SIG-M5 (cell line): Measurements from ENCODE around the gene NGEF.

Experiments used
- DNase-seq: peaks from one replicate; lab custom pipeline; 2025; lab: John Stamatoyannopoulos, UW

Gene NGEF

DNA sequence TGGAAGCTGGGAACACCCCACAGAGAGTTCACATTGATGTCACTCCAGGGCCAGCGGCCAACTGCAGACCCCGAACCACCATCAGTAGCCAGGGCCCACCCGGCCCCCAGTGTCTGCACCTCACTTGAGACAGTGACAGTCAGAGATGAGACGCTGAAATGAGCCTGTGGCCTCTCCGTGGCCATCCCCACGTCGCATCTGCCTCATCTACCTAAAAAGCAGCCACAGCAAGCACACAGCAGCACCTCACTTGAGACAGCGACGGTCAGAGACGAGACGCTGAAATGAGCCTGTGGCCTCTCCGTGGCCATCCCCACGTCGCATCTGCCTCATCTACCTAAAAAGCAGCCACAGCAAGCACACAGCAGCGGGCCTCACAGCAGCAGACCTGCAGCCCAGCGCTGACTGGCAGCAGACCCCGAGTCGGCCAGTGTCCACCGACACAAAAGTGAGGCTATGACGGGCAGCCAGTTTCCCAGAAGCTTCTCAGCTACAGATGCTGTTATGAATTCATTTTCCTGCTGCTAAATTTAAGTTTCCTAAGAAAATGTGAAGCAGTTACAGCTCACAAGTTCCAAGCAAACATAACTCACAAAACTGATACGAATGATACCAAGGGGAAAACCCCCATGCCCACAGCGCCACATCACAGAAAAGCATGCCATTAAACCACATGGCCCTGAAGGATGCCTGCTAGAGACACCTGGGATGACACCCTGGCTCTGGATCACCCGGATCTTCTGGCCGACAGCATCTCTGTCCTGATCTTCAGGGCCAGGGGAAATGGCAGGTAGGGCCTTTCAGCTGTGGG, 115.3 kb downstream of the NGEF start:
- no peak for DNase-seq

DNA sequence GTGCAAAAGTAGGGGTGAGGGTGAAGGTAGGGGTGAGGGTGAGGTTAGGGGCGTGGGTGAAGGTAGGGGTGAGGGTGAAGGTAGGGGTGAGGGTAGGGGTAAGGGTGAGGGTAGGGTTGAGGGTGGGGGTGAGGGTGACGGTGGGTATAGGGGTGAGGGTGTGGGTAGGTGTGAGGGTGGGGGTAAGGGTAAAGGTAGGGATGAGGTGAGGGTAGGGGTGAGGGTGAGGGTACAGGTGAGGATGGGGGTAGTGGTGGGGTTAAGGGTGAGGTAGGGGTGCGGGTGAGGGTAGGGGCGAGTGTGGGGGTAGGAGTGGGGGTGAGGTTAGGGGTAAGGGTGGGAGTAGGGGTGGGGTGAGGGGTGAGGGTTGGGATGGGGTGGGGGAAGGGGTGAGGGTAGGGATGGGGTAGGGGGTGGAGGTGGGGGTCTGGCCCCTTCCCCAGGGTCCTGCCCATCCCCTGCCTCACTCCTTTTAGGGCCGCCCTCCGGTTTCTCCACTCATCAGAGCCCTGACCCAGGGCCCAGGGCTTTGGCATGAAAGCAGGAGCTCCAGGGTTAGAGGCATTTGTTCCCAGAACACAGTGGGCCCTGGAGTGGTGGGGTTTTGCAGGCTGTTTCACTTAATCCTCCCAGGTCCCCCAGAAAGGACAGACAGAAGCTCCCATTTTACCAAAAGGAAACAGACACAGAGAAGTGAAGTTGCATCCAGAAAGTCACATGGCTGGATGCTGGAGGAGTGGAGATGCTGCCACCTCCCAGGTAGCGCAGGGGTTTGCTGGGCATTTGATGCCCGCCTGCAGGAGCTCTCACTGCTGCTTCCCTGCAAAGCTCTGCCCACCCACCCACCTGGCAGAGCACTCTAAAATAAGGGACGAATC, 116.1 kb downstream of the NGEF start:
- no peak for DNase-seq

DNA sequence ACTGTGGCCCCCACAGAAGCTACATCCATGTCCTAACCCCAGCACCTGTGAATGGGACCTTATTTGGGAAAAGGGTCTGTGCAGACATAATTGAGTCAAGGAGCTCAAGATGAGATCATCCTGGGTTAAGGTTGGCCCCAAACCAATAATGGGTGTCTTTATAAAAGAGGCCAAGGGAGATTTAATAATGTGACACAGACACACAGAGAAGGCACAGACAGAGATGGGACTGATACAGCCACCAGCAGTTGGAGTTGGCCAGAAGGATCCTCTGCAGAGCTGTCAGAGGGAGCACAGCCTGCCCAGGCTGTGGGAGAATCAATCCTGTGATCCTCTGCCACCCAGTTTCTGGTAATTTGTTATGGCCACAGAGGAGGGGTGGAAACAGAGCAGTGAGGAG, 116.9 kb downstream of the NGEF start:
- DNase-seq: no peak

DNA sequence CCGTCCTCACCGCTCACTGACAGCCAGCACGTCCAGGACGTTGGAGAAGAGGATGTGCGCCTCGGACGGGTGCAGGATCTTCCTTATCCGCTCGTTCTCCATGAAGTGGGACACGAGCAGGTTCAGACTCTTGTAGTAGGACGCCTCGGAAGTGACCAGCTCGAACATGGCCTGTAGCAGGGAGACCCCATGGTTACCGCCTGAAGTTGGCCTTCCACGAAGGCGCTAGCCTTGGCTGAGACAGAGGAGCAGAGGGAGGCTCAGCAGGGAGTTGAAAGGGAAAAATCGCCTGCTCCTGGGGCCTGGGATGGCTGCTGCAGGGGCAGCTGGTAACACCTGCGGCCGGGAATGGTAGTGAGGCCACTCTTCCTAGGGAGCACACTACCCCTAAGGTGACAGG, 118.3 kb downstream of the NGEF start:
- no peak for DNase-seq

DNA sequence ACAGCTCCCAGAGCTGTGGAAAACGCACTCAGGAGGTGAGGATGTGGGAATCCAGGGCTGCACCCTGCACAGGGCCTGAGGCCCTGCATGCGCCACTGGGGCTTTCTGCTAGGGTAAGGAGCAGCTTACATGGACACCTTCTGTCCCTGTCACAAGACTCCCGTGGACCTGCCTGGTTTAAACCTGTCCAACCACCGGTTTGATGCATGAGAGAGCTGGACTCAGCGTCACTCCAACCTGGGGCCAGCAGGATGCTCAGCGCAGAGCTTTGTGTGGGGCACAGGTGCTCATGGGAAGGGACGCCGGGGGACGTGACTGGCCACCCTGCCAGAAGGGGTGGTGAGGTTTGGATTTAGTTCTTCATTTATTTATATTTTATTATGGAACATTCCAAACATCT, 118.8 kb downstream of the NGEF start:
- DNase-seq: no peak

DNA sequence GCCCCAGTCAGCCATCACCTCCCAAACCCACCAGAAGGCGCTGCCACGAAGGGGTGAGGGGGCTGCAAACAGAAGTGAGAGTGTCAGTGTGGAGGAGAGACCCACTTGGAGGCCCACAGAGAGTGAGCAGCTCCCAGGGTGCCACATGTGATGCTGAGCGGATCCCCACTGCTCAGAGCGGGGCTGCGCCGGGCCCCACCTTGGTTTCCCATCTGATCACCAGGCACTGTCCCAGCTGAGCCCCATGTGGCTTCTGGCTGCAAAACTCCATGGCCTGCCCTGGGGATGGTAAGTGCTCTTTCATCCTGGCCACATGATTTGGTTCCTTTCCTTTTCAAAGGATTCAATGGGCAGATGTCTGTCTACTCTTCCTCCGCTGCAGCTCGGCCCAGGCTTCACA, 119.2 kb downstream of the NGEF start:
- DNase-seq: no peak

DNA sequence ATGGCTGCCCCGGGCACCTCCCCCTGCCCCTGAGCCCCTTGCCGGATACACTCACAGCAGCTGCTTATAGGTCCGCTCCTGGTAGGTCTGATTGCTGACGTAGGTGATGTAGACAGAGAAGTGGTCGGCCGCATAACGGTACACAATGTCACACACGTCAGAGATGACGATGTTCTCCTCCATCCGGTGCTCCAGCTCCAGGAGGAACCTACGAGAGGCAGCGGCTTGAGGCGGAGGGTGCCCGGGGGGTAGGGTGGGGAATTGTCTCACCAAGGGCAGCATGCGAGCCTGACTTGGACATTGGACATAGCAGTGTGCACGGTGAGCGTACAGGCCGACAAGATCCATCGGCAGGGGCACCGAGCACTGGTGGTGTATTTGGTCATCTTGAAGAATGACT, 120.2 kb downstream of the NGEF start:
- DNase-seq: no peak

DNA sequence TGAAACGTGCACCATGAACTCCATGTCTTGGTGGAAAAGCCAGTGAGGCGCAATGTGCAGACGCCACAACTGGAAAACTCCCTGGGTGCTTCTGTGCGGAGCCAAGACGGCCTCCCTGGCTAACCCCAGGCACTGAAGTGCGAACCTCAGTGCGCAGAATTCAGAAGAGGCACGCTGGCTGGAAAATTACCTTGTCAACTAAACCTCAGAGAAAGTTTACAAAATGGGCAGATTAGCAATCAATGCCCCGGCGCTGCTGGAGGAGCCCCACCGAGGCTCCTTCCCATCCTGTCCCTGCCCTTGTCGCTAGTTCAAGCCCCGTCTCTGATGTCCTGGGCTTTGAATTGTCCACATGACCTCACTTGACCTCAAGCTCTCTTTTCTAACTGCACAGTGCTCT, 120.8 kb downstream of the NGEF start:
- DNase-seq: no peak

DNA sequence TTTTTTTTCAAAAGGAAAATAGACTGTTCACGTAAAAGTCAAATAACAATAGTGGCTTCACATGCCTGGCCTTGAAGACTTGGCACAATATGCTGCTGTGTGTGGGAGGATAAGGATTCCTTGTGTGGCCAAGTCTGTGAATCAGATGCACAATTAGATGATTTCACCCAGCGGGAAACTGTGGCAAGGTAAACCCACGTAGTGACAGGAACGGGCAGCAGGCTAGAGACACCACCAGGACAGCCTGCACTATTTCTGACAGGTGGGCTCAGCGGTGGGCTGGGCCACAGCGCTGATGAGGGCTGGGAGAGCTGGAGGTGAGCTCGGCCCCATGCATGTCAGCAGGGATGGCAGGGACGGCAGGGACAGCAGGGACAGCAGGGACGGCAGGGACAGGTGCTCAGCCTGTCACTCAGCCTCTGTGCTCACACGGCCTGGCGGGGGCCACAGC, 121.4 kb downstream of the NGEF start:
- DNase-seq: no peak

DNA sequence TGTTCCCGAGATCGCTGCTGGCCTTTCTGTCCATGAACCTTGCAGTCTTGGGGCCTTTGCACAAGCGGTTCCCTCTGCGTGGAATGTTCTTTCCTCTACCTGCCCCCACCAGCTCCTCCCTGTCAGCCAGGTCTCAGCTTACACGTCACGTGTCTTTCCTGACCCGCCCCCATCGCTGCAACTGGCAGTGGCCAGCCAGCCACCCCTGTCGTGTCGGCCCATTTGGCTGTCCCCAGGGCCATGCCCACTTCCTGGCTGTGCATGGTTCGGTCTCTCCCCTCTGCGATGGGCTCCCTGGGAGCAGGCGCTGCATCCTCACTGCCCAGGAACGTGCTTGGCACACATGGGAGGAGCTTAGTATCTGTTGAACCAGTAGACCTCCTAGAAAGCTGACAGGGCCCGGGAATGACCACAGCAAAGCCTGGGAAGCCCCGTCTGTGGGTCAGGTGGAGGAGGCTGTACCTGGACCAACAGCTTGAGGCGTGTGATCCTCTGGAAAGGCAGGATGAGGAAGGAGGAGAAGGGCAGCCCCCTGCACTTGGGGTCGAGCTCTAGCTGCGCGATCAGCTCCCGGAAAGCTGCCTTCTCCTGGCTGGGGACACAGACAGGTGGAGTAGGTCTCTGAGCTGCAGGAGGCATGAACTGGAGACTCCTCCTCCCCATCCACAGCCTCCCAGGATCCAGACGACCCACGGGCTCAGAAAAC, 122.0 kb downstream of the NGEF start:
- no peak for DNase-seq

DNA sequence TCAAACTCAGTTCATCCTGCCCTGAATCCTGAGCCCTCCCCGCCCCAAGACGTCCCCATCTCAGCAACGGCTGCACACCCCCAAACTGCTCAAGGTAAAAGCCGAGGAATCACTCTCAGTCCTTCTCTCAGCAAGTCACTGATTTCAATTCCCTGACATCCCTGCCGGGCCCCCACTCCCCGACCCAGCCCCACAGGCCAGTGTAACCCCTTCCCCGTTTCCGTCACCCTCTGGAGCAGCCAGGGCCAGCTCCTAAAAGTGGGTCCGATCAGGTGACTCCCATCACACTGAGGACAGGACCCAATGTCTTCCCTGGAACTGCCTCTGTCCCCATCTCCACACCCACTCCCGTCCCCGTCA, 122.5 kb downstream of the NGEF start:
- no peak for DNase-seq

DNA sequence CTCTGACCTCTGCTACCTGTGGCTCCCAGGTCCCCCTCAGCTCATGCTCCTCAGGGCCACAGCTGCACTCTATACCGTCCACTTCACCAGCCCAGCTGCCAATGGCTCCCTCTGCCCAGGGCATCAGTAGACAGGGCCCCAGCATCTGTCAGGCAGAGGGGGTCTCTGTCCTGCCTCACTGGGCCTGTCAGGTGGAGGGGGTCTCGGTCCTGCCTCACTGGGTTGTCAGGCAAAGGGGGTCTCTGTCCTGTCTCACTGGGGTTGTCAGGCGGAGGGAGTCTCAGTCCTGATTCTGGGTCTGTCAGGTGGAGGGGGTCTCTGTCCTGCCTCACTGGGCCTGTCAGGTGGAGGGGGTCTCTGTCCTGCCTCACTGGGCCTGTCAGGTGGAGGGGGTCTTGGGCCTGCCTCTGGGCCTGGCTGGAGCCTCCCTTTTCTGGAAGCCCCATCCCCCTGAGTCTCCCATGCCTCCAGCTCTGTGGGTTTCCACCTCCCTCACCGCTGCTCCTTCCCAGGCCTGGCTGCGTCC, 123.1 kb downstream of the NGEF start:
- DNase-seq: no peak

DNA sequence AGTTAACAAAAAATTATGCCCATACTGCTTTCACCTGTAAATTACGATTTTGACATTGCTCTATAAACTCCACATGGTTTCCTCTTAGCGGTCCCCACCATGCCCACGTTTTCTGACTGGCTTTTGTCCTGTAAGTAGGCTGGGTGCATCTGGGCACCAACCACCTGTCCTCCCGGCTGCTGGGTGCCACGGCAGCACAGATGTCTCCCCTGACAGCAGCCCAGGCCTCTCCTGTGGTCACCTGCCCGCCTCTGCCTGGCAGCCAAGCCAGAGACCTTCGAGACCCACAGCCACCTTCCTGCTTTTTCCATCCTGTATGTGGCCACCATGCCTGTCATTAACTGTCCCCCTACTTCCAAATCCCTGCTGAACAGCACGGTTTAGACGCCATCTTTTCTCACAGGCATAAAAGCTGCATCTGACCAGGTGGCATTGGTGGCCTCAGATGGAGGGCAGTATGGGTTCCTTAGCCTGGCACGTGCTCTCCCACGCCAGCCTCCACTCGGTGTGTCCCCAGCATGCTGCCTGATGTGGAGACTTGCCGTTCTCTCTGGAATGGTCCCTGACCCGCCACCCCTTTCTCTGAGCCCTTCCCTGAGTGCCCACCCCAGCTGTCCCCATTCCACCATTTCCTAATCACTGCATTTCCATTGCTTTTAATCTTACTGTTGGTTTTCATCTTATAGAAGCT, 124.1 kb downstream of the NGEF start:
- no peak for DNase-seq

DNA sequence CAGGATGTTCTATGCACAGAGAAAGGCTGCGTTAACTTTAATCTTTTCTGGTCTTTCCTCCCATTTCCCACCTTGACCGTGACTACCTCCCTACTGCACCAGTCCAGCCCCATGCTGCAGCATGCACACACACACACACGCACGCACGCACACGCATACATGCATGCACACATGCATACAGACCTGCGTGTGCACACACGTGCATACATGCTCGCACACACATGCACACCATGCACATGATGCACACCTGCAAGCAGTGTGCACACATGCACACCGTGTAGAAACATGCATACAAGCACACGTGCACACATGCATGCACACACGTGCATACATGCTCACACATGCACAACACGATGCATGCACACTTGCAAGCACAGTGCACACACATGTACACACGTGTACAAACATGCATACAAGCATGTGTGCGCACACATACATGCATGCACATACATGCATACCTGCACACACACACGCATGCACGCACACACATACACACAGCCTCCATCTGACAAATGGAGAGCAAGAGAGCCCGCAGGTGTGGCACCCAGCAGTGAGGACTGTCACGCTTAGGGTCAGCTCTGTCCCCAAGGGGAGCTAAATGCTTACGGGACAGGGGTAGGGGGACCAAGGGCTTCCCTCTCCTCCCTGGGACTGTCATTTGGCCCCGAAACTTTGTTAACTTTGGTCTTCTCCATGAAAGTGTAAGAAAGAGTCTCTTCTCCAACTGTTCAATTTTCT, 124.8 kb downstream of the NGEF start:
- no peak for DNase-seq

DNA sequence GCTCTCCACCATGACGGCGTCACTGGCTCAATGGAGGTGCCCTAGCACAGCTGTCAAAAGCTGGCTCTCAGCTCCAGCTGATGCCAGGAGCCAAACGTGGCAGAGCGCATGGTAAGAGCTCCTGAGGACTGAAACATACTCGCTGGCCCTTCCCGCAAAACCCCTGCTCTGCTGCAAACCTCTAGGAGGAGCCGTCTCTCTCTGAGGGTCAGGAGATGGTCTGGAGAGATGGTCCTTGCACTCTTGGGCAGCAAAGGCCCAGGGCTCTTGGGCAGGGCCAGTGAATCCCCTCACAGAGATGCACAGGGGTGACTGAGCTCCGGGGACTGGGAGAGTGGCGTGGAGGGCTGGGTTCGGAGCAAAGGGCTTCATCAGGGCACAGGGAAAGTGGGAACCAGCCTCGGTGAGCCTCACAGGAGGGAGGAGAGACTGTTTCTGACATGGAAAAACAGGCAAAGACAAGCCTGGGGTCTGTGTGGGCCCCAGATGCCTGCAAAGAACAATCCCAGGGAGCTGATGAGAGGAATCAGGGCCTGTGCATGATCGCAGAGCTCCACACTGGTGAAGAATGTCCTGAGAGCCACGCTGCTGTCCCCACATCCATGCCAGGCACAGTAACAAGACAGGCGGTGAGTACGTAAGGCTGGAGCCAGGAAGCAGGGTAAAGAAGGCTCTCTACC, 125.7 kb downstream of the NGEF start:
- no peak for DNase-seq

DNA sequence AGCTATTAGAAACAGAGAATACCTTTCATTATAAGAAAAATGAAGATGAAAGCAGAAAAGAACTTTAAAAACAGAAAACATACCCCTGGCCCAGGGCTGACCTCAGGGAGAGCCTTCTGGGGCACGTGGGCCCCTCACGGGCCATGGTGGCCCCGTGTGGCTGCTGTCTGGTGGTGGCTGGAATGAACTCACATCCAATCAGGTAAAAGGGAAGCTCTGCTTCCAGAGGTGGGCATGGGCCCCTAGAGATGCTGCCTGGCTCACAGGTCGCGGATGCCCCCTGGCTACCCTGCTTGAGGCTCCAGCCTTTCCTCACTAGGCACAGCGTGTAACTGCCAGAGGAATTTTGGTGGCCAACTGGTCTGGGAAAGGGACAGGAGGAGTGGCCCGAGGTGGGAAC, 126.4 kb downstream of the NGEF start:
- no peak for DNase-seq

DNA sequence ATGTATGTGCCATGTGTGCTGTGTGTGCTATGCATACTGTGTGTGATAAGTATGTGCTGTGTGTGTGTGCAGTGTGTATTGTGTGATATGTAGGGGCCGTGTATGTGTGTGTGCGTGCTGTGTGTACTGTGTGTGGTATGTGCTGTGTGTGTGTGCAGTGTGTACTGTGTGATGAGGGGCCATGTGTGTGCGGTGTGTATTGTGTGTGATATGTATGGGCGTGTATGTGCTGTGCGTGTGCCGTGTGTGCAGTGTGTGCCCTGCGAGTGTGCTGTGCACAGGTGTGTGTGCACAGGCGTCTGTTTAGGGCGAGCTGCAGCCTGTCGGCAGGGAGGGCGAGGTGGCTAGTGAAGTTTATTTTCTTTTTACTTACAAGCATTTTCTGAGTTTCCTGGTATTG, 126.9 kb downstream of the NGEF start:
- no peak for DNase-seq

DNA sequence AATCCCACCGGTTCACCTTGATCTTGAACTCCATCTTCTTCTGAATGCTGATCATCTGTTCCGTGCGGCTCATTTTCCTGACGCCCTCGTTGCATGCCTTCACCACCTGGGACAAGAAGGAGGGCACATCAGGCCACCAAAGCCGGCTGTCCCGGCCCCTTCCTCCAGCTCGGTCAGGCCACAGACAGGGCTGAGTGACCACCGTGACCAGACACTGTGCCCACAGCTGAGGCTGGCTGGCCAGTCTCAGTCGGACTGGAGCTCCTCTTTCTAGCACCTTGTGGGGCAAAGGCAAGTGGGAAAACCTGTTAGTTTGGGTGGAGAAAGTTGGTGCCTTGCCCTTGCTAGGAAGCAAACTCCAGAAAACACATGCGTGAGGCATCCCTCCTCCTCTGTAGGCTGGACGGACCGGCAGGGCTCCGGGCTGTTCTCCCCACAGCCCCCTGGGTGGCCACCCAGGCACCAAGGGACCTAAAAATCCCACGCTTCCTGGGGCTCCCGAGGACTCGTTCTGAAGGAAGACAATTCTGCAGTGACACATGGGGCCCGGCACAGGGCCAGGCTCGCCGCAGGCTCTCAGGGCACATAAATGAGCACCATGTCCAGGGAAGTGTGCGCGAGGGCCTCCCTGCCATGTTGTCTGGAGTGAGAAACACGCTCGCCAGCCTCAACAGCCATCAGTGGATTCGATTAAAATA, 127.6 kb downstream of the NGEF start:
- DNase-seq: no peak

DNA sequence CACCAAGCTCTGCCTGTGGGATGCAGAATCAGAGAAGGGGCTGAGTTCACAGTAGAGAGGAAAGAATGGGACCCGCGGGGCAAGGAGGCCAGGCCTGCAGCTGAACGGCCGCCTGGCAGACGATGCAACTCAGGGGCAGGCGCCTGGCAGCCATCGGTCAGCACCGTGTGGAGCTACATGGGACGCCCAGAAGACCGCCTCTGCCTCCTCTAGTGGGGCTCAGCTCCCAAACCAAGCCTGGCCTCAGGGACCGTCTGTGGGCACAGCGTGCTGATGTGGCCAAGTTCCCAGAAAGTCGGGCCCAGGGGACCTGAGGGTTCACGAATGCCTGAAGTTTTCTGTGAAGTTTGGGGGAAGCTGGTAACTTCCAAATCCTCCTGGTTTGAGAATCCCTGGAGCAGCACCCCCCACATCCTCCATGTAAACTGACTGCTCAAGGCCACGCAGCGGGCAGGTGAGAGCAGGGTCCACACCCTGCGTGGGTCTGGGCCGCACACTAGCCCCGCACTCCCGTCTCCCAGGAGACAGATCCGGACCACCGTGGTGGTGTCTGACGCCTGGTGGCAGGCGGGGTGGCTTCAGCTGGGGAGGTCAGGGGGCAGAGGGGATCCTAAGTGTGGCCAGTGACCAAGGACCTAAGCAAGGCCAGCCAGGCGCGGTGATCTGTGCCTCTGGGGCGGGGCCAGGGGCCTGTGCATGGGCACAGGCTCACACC, 128.3 kb downstream of the NGEF start:
- DNase-seq: no peak
